Adipose tissue (tissue), 3 donors: ENCODE data around the gene NIM1K. TPM values are rescaled to one million over a fixed set of nuclear protein-coding genes. Genes with fewer than 3 reads are reported as not detected.
"Not testable (repeated sequence)": the region's sequence is repeated elsewhere in the genome, so short reads cannot be mapped to it uniquely, and the experiment has no call there.

ENCODE experiments used
- H3K27ac ChIP-seq: one replicate; pipeline ENCODE4 v1.5.1; 2013; ENCODE audit warnings: low read depth, low read length
- WGBS, 3 donors: extraction: QIAGEN DNeasy Blood & Tissue Kit; methylation state at CpG; one replicate each; pipeline ENCODE4 v1.1.7; 2013; 5-methylcytosine and 5-hydroxymethylcytosine counted together
- polyA plus RNA-seq, 3 donors: library from polyadenylated mRNA; stranded (reverse); fragments of 200-250 nt; gene quantifications; one replicate each; pipeline ENCODE4 v1.2.3, GENCODE V29; 2013
- donor health status: healthy with polysubstance abuse.
- donor health status: Bipolar disorder and iron deficiency.
- donor health status: healthy.

Gene NIM1K
- under 1 TPM; 0.20 to 0.34 (median 0.33) TPM for polyA plus RNA-seq

DNA sequence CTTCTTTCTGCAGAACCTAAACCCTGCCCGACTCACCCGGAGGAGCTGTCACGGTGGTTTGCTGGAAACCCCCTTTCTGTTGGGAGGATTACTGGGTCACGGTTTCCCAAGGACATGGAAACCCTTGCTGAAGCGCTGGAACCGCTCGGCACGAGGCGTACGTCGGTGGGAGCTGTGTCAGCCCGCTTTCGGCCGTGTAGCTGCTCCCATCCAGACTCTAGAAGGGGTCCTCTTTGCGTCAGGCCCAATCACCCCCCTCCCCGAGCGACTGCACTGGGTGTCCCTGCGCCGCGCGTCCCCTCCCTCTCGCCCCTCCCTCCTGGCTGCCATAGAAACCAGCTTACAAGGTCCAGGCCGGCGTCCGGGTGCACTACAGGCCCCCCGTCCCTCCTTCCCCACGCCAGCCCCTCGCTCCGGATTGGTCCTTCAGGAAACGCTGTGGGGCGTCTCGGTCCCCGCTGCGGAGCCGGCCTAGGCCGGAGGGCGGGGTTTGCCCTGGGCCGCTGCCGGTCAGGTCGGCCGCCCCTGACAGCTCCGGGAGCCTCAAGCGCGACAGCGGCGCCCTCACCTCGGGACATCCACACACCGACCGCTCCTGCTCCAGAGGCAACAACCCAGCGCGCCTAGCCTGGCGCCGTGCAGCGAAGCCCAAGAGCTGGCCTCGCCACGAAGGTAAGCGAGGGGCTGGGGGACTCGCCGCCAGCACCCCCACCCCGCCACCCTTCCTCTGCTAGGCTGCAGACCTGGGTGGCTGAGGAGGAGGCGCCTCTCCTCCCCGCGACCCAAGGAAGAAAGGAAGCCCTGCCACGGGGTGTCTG lies at the start of gene NIM1K:
Gene NIM1K (plus strand): TSS at position 486 of the 818 bp plus-strand sequence. CDS start 53,551 bp downstream, outside the sequence.
- H3K27ac ChIP-seq, result no peak within 1 kb of the TSS
- WGBS, 3 donors, result 1% methylated on average over 59 to 64 of the region's 64 CpGs

DNA sequence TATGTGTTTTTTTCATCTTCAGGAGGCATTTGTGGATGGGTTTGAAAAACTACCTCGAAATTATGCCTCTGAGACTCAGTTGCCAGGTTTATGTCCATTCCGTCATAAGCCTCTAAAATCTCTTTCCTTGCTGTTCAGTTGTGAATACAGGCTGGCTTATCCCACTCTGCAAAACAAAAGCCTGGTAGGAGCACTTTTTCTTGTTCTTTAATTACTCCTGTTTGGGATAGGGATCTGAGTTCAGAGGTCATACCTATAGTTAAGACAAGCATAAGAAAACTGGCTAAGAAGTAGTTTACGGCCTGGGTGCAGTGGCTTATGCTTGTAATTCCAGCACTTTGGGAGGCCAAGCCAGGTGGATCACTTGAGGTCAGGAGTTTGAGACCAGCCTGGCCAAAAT lies 47.0 kb upstream of the NIM1K start:
- H3K27ac ChIP-seq, result no peak overlapping the region
- 94 to 97% (median 96%) methylated on average over 3 of the region's 3 CpGs for WGBS, 3 donors

DNA sequence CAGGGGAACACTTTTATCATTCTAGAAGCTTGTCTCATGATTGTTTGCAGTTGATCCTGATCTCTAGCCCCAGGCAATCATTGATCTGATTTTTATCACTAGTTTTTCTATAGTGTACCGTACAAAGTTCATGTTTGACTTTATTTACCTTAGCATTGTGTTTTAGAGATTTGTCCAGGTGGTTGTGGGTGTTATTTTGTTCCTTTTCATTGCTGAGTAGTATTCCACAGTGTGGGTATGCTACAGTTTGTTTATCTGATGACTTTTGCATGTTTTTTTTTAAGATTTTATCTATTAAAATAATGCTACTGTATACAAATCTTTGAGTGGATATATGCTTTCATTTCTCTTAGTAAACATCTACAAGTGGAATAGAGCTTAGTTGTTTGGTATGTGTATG lies 45.1 kb upstream of the NIM1K start:
- no peak overlapping the region for H3K27ac ChIP-seq
- 90 to 100% (median 94%) methylated on average over 1 of the region's 1 CpG for WGBS, 3 donors

GRCh38 chr5:43148417-43148816 lies 43.6 kb upstream of the NIM1K start:
- H3K27ac ChIP-seq, result no peak overlapping the region
- 73 to 80% (median 77%) methylated on average over 1 of the region's 1 CpG for WGBS, 3 donors

- WGBS, 3 donors, result 93 to 96% (median 95%) methylated on average over 7 of the region's 7 CpGs
- no peak overlapping the region for H3K27ac ChIP-seq
These were observed 42.8 kb upstream of the NIM1K start for GRCh38 chr5:43149231-43149630.

DNA sequence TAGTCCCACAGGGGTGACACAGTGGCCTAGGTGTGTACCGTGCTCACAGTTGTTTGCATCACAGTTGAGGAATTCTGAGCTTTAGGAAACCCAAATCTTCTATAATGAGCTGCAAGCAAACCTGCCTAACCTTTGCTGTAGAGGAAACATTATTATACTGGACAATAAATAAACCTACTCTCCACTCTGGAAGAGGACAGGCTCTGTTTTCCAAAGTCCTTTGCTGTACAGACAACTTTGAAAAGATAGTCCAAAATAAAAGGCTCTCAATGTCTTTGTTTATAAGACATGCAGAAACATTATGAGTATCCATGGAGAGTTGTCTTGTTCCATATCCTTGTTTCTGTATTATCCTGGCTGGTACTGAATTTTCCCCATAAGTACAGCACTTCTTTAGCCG lies 42.0 kb upstream of the NIM1K start:
- H3K27ac ChIP-seq, result no peak overlapping the region
- 93 to 96% (median 94%) methylated on average over 2 of the region's 2 CpGs for WGBS, 3 donors

DNA sequence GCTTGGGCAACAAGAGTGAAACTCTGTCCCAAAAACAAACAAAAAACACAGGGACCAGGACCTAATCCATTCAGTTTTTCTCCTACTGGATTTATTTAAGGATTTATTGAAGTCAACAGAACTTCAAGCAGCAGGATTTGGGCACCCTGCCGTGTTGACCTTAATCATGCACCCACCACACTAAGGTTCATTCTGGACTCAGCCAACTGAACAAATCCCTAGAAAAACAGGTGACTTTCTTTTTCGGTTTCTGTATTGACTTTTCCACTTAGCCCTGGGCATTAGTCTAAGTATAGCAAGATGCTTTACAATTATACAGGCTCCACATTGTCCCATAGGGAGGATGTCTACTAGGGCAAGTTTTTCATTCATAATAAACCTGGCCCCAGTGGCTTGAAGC lies 41.3 kb upstream of the NIM1K start:
- WGBS, 3 donors, result 56 to 92% (median 86%) methylated on average over 2 of the region's 2 CpGs
- no peak overlapping the region for H3K27ac ChIP-seq

DNA sequence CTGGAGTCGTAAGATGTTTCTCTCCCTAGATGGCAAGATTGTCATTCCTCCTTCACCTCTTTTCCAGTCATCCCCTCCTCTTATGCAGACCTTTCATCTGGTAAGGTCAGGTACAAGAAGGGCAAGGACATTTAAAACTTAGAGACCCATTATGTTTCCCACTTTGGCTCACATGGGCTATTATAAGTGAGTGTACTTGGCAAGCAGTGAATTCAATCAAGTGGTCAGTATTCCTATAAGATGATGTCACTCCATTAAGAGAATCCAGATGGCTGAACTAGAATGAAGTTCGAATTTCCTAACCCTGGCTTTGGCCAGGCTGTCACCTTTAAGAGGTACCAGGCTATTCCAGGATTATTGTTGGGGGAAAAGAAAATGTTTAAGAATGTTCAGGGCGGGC lies 39.1 kb upstream of the NIM1K start:
- no peak overlapping the region for H3K27ac ChIP-seq
- WGBS, 3 donors, result 89 to 93% (median 92%) methylated on average over 3 of the region's 3 CpGs

- no peak overlapping the region for H3K27ac ChIP-seq
- WGBS, 3 donors, result 61 to 88% (median 79%) methylated on average over 4 of the region's 4 CpGs
These were observed 37.6 kb upstream of the NIM1K start for GRCh38 chr5:43154469-43154868.

GRCh38 chr5:43155394-43156096 lies 36.5 kb upstream of the NIM1K start:
- WGBS, 3 donors, result 76 to 89% (median 86%) methylated on average over 4 of the region's 4 CpGs
- no peak overlapping the region for H3K27ac ChIP-seq

GRCh38 chr5:43156388-43156787 lies 35.6 kb upstream of the NIM1K start:
- 69 to 86% (median 78%) methylated on average over 6 of the region's 6 CpGs for WGBS, 3 donors
- no peak overlapping the region for H3K27ac ChIP-seq

DNA sequence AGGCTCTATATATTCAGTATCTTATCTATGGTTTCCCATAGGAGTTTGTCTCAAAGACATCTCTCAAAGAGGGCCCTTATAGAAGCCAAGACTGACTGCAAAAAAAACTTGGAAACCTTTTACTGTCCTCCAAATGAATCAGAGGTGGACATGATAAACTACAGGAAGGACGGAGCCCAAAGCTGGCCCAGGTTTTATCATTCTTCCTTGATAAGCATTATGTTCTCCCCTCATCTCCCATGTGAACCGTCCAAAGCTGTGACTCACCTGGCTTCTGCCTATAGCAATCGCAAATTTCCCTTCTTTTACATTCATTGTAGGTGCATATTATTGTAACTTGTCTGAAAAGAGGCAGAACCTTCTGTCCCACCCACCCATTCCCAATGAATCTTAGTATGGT lies 35.0 kb upstream of the NIM1K start:
- WGBS, 3 donors, result 85 to 98% (median 93%) methylated on average over 3 of the region's 3 CpGs
- H3K27ac ChIP-seq, result no peak overlapping the region

DNA sequence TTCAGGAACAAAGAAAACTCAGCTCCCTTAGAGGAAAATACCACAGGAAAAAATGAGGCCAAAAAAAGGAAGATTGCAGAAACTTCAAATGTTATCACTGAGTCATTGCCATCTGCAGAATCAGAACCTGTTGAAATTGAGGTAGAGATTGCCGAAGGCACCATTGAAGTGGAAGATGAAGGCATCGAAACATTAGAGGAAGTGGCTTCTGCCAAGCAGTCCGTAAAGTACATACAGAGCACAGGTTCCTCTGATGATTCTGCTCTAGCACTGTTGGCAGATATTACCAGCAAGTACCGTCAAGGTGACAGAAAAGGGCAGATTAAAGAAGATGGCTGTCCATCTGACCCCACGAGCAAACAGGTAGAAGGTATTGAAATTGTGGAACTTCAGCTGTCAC lies 30.8 kb upstream of the NIM1K start:
- no peak overlapping the region for H3K27ac ChIP-seq
- 60 to 91% (median 79%) methylated on average over 5 of the region's 5 CpGs for WGBS, 3 donors

DNA sequence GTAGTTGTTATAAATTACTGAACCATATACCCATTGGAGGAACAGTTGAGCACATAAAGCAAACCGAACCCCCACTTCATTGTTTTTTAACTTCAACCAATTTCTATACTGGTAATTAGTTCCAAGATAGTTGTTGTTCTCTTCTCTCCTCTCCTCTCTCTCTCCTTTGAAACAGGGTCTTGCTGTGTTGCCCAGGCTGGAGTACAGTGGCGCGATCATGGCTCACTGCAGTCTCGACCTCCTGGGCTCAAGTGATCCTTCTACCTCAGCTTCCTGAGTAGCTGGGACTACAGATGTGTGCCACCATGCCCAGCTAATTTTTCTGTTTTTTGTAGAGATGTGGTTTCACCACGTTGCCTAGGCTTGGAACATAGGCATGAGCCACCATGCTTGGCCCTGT lies 27.2 kb upstream of the NIM1K start:
- WGBS, 3 donors, result 88 to 99% (median 89%) methylated on average over 5 of the region's 5 CpGs
- H3K27ac ChIP-seq, result not testable (repeated sequence)

- 84 to 91% (median 87%) methylated on average over 1 of the region's 1 CpG for WGBS, 3 donors
- no peak overlapping the region for H3K27ac ChIP-seq
These were observed 26.7 kb upstream of the NIM1K start for GRCh38 chr5:43165323-43165722.

GRCh38 chr5:43168175-43168574 lies 23.9 kb upstream of the NIM1K start:
- H3K27ac ChIP-seq, result no peak overlapping the region
- 90 to 91% (median 90%) methylated on average over 2 of the region's 2 CpGs for WGBS, 3 donors

DNA sequence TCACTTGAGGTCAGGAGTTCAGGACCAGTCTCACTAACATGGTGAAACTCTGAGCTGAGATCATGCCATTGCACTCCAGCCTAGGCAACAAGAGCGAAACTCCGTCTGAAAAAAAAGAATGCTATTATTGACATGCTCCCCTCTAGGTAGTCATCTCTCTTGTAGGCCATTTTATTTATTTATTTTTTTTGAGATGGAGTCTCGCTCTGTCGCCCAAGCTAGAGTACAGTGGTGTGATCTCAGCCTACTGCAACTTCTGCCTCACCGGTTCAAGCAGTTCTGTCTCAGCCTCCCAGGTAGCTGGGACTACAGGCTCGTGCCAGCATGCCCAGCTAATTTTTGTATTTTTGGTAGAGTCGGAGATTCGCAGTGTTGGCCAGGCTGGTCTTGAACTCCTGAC lies 20.6 kb upstream of the NIM1K start:
- WGBS, 3 donors, result 96 to 97% (median 97%) methylated on average over 8 of the region's 8 CpGs
- H3K27ac ChIP-seq, result no peak overlapping the region

DNA sequence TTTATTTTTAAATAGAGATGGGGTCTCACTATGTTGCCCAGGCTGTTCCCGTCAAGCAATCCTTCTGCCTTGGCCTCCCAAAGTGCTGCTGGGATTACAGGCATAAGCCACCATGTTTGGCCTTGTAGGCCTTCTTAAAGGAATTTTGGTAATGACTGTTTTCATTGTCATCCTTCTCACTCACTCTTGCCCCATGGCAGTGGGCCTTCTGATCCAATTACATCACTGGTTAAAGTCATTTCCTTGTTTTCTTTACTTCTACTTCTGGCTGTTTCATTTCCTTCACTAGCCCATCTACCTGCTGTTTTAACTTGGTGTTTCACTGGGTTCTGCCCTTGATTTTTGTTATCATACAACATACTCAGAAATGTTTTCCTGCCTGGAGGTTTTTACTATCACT lies 20.1 kb upstream of the NIM1K start:
- 93 to 100% (median 97%) methylated on average over 1 of the region's 1 CpG for WGBS, 3 donors
- H3K27ac ChIP-seq, result no peak overlapping the region

DNA sequence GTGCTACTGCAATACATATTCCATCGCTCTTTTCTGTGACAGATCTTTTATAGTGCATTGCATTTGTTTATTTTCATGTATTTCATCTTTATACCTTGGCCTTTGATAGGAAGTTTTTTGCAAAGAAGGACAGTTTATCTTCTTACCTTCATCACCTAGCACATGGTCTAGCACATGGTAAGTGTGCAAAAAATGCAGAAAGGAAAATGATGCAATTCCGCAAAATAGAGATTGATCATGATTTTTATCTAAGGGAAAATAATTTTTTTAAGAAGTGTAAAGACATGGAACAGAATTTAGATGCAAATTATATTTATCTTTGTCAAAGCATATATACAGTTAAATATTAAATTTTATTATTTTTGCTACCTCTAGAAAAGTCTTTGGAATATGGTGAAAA lies 19.2 kb upstream of the NIM1K start:
- 95 to 99% (median 96%) methylated on average over 2 of the region's 2 CpGs for WGBS, 3 donors
- no peak overlapping the region for H3K27ac ChIP-seq

- H3K27ac ChIP-seq, result no peak overlapping the region
- 93 to 94% (median 94%) methylated on average over 7 of the region's 7 CpGs for WGBS, 3 donors
These were observed 17.4 kb upstream of the NIM1K start for GRCh38 chr5:43174586-43174985.
